ENCODE measurements around the gene TMEM132E.

Gene TMEM132E

GRCh38 chr17:34634551-34635160, 55.3 kb downstream of the TMEM132E start:
- TF ChIP-seq TSHZ2 (CRISPR knock-in tag; IDR thresholded peaks at IDR 0.05) (no peak), TOX (CRISPR knock-in tag; IDR thresholded peaks at IDR 0.05; ENCODE audit: borderline replicate concordance) (no peak), OSR1 (CRISPR knock-in tag; IDR thresholded peaks at IDR 0.05) (no peak), ZC3H10 (CRISPR knock-in tag; IDR thresholded peaks at IDR 0.05) (no peak), CREB5 (CRISPR knock-in tag; IDR thresholded peaks at IDR 0.05; ENCODE audit: low read depth) (no peak), TCF4 (CRISPR knock-in tag; IDR thresholded peaks at IDR 0.05; ENCODE audit: borderline replicate concordance) (no peak), CSDC2 (CRISPR knock-in tag; IDR thresholded peaks at IDR 0.05) (no peak), POU6F1 (CRISPR knock-in tag; IDR thresholded peaks at IDR 0.05; ENCODE audit: borderline replicate concordance, low read depth) (no peak), ZFP3 (CRISPR knock-in tag; IDR thresholded peaks at IDR 0.05) (no peak), PATZ1 (CRISPR knock-in tag; IDR thresholded peaks at IDR 0.05; ENCODE audit: borderline replicate concordance) (no peak), GLIS3 (CRISPR knock-in tag; IDR thresholded peaks at IDR 0.05) (no peak), ZNF565 (CRISPR knock-in tag; conservative IDR thresholded peaks at IDR 0.05; ENCODE audit: low read depth) (no peak), ZNF70 (CRISPR knock-in tag; IDR thresholded peaks at IDR 0.05) (no peak), BACH2 (CRISPR knock-in tag; IDR thresholded peaks at IDR 0.05; ENCODE audit: borderline replicate concordance) (no peak), ESRRG (CRISPR knock-in tag; IDR thresholded peaks at IDR 0.05) (no peak), PPARA (CRISPR knock-in tag; IDR thresholded peaks at IDR 0.05; ENCODE audit: borderline replicate concordance) (no peak), RARB (CRISPR knock-in tag; IDR thresholded peaks at IDR 0.05) (no peak), CSRNP3 (CRISPR knock-in tag; IDR thresholded peaks at IDR 0.05) (no peak)

GRCh38 chr17:34635876-34636275, 56.5 kb downstream of the TMEM132E start:
- ATAC-seq, result no peak
- TF ChIP-seq CSRNP3 (CRISPR knock-in tag; IDR thresholded peaks at IDR 0.05) (no peak), TSHZ2 (CRISPR knock-in tag; IDR thresholded peaks at IDR 0.05) (no peak), PPARA (CRISPR knock-in tag; IDR thresholded peaks at IDR 0.05; ENCODE audit: borderline replicate concordance) (no peak), RARB (CRISPR knock-in tag; IDR thresholded peaks at IDR 0.05) (no peak), ZNF565 (CRISPR knock-in tag; conservative IDR thresholded peaks at IDR 0.05; ENCODE audit: low read depth) (no peak), ARNTL (CRISPR knock-in tag; IDR thresholded peaks at IDR 0.05; ENCODE audit: borderline replicate concordance, low read depth) (no peak), ZNF70 (CRISPR knock-in tag; IDR thresholded peaks at IDR 0.05) (no peak), CREB5 (CRISPR knock-in tag; IDR thresholded peaks at IDR 0.05; ENCODE audit: low read depth) (no peak), ZC3H10 (CRISPR knock-in tag; IDR thresholded peaks at IDR 0.05) (no peak), SNAI2 (CRISPR knock-in tag; IDR thresholded peaks at IDR 0.05) (no peak), ZNF8 (CRISPR knock-in tag; IDR thresholded peaks at IDR 0.05) (no peak), POU6F1 (CRISPR knock-in tag; IDR thresholded peaks at IDR 0.05; ENCODE audit: borderline replicate concordance, low read depth) (no peak), ISL1 (CRISPR knock-in tag; IDR thresholded peaks at IDR 0.05) (no peak)

More at GRCh38 chr17:34634551-34635160, 55.3 kb downstream of the TMEM132E start:
- ATAC-seq, result no peak

All from SK-N-SH treated with all-trans-retinoic acid at 6 μM for 48 hours (cell line).